GM12864 (cell line): ENCODE data around the gene MYZAP.

Experiments
- DNase-seq: peaks from one replicate; pipeline ENCODE4 v3.0.0-alpha.2; 2011; ENCODE audit warnings: low read depth
- H3K4me3 ChIP-seq: 2 replicates; pipeline ENCODE4 v1.5.1; 2011; ENCODE audit warnings: mild to moderate bottlenecking, low read depth, low read length, control low read depth
- TF ChIP-seq, protein P1 (sequence below): IDR thresholded peaks from 2 replicates; pipeline ENCODE4 v1.5.1; 2011; ENCODE audit warnings: low read depth, mild to moderate bottlenecking, moderate library complexity, low read length, control low read depth, inconsistent platforms; ENCODE audit errors: missing control alignments

The MYZAP gene

DNA sequence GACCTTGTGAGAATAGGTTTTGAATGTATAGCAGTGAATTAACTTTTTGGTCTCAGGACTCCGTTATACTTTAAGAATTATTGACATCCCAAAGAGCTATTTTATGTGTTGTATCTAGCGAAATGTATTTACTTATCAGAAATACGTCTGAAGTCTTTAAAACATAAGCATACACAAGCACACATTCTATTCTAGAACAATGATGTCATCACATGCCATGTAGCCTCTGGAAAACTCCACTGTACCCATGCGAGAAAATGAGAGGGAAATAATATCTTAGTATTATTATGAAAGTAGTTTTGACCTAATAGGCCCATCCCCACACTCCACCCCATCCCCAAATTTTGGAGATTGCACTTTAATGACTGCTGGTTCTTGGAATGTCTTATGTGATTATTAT is 116.3 kb downstream of the MYZAP start:
- H3K4me3 ChIP-seq, result peak overlapping the region; percentile 79
- DNase-seq, result no peak
- TF ChIP-seq, protein P1, sequence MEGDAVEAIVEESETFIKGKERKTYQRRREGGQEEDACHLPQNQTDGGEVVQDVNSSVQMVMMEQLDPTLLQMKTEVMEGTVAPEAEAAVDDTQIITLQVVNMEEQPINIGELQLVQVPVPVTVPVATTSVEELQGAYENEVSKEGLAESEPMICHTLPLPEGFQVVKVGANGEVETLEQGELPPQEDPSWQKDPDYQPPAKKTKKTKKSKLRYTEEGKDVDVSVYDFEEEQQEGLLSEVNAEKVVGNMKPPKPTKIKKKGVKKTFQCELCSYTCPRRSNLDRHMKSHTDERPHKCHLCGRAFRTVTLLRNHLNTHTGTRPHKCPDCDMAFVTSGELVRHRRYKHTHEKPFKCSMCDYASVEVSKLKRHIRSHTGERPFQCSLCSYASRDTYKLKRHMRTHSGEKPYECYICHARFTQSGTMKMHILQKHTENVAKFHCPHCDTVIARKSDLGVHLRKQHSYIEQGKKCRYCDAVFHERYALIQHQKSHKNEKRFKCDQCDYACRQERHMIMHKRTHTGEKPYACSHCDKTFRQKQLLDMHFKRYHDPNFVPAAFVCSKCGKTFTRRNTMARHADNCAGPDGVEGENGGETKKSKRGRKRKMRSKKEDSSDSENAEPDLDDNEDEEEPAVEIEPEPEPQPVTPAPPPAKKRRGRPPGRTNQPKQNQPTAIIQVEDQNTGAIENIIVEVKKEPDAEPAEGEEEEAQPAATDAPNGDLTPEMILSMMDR, result no peak

GRCh38 chr15:57718309-57718708 is 126.6 kb downstream of the MYZAP start:
- TF ChIP-seq, protein P1, result no peak
- no peak for DNase-seq
- H3K4me3 ChIP-seq, result no peak overlapping the region

DNA sequence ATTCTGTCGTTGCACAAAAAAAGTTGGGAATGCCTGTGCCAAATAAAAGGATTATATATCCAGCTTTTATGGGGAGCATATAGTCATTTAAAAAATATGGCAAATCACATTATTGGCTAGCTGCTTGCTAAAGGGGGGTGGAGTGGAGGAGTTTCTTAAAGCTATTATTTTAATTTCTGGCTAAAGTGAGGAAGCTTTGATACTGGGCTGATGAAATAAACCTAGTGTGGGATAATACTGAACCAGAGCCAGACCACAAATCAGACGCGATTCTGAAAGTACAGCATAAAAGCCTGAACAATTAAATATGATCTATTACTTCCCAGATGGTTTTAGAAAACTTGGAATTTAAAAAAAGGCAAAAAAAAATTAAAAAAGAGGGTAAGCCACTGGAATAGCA is 129.2 kb downstream of the MYZAP start:
- TF ChIP-seq, protein P1, result no peak
- DNase-seq, result no peak
- no peak overlapping the region for H3K4me3 ChIP-seq

DNA sequence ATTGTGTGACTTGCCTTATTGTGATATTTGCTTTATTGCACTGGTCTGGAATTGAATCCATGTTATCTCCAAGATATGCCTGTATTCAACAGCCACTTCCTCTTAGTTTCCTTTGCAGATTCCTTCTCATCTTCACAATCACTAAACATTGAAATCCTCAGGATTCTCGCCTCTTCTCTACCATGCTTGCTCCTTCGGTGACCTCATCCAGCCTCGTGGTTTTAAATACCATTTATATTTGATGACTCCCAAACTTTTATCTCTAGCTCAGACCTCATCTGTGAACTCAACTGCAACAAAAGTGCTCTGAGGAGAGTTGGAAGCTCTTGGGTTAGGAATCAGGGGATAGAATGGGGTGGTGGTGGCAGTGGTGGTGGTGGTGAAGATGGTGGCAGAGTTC is 134.7 kb downstream of the MYZAP start:
- no peak for DNase-seq
- TF ChIP-seq, protein P1, result no peak
- no peak overlapping the region for H3K4me3 ChIP-seq

- DNase-seq, result no peak
- TF ChIP-seq, protein P1, result no peak
- no peak overlapping the region for H3K4me3 ChIP-seq
Observed at GRCh38 chr15:57727031-57727430, 135.3 kb downstream of the MYZAP start.

- TF ChIP-seq, protein P1, result no peak
- no peak overlapping the region for H3K4me3 ChIP-seq
- no peak for DNase-seq
Observed at GRCh38 chr15:57728436-57728835, 136.7 kb downstream of the MYZAP start.

DNA sequence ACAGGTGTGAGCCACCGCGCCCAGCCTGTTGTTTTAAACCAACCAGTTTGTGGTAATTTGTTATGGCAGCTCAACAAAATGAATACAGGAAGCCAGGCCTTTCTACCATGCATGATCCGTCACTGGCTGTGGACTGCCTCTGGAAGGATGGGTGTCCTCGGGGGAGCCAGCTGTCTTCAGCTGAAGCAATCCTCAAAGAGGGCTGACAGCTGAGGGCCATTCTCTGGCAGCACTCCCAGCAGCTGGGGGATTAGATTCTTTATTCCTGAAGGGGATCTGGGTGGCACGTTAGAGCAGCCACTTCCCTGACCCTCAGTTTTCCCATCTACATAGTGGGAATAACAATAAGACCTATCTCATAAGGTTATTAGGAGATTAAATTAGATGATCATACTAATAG is 139.2 kb downstream of the MYZAP start:
- H3K4me3 ChIP-seq, result no peak overlapping the region
- TF ChIP-seq, protein P1, result no peak
- no peak for DNase-seq
